H9 (cell line): ENCODE data around the gene MMP25. TPM values are rescaled to one million over a fixed set of nuclear protein-coding genes. Genes with fewer than 3 reads are reported as not detected.

Experiments used
- DNase-seq: peaks from one replicate; pipeline ENCODE4 v3.0.0-alpha.2; 2017
- H2AFZ ChIP-seq: one replicate; pipeline ENCODE4 v1.6.1; 2013; ENCODE audit warnings: mild to moderate bottlenecking, low read length, control low read depth, moderate library complexity
- H2AK5ac ChIP-seq: 2 replicates; pipeline ENCODE4 v1.6.1; 2013; ENCODE audit warnings: low read length, control low read depth, mixed read lengths; ENCODE audit not compliant: insufficient read length
- H2BK120ac ChIP-seq: one replicate; pipeline ENCODE4 v1.6.1; 2013; ENCODE audit warnings: low read depth, mild to moderate bottlenecking, low read length, control low read depth, inconsistent platforms; ENCODE audit not compliant: poor library complexity, severe bottlenecking
- H2BK12ac ChIP-seq: 2 replicates; pipeline ENCODE4 v1.6.1; 2013; ENCODE audit warnings: low read length, control low read depth, mixed read lengths, low read depth; ENCODE audit not compliant: insufficient read length
- H2BK15ac ChIP-seq: 2 replicates; pipeline ENCODE4 v1.6.1; 2013; ENCODE audit warnings: low read depth, low read length, control low read depth
- H2BK20ac ChIP-seq: one replicate; pipeline ENCODE4 v1.6.1; 2013; ENCODE audit warnings: low read depth, mild to moderate bottlenecking, low read length, control low read depth, inconsistent platforms; ENCODE audit not compliant: poor library complexity, severe bottlenecking
- H2BK5ac ChIP-seq: 2 replicates; pipeline ENCODE4 v1.6.1; 2013; ENCODE audit warnings: low read length, control low read depth, mixed read lengths; ENCODE audit not compliant: insufficient read length
- H3K14ac ChIP-seq: 2 replicates; pipeline ENCODE4 v1.6.1; 2013; ENCODE audit warnings: low read length, control low read depth; ENCODE audit not compliant: insufficient read depth
- H3K18ac ChIP-seq: 2 replicates; pipeline ENCODE4 v1.6.1; 2013; ENCODE audit warnings: low read depth, mild to moderate bottlenecking, mixed read lengths, low read length, control low read depth; ENCODE audit not compliant: insufficient read length
- H3K23ac ChIP-seq: 2 replicates; pipeline ENCODE4 v1.6.1; 2013; ENCODE audit warnings: low read length, control low read depth, mixed read lengths, low read depth; ENCODE audit not compliant: insufficient read length
- H3K23me2 ChIP-seq: 2 replicates; pipeline ENCODE4 v1.6.1; 2013; ENCODE audit warnings: low read depth, mild to moderate bottlenecking, mixed read lengths, low read length, control low read depth; ENCODE audit not compliant: insufficient read length, poor library complexity, severe bottlenecking
- H3K27ac ChIP-seq: 2 replicates; pipeline ENCODE4 v1.5.1; 2013; ENCODE audit warnings: low read length, control low read depth, mixed read lengths, low read depth; ENCODE audit not compliant: insufficient read length
- H3K27me3 ChIP-seq: 2 replicates; pipeline ENCODE4 v1.6.1; 2013; ENCODE audit warnings: low read length, control low read depth, inconsistent platforms; ENCODE audit not compliant: insufficient read depth
- H3K4ac ChIP-seq: 2 replicates; pipeline ENCODE4 v1.6.1; 2013; ENCODE audit warnings: low read depth, mild to moderate bottlenecking, control low read depth, inconsistent platforms, low read length, moderate library complexity
- H3K4me1 ChIP-seq: 2 replicates; pipeline ENCODE4 v1.6.1; 2013; ENCODE audit warnings: low read length, control low read depth, inconsistent platforms; ENCODE audit not compliant: insufficient read depth
- H3K4me2 ChIP-seq: 2 replicates; pipeline ENCODE4 v1.6.1; 2013; ENCODE audit warnings: low read length, control low read depth, mixed read lengths; ENCODE audit not compliant: insufficient read length, insufficient read depth
- H3K56ac ChIP-seq: 2 replicates; pipeline ENCODE4 v1.6.1; 2013; ENCODE audit warnings: low read depth, mild to moderate bottlenecking, mixed read lengths, low read length, control low read depth; ENCODE audit not compliant: insufficient read length
- H3K79me1 ChIP-seq: 2 replicates; pipeline ENCODE4 v1.6.1; 2013; ENCODE audit warnings: low read depth, mild to moderate bottlenecking, moderate library complexity, low read length, control low read depth, inconsistent platforms; ENCODE audit not compliant: insufficient read depth, poor library complexity, severe bottlenecking
- H3K79me2 ChIP-seq: 2 replicates; pipeline ENCODE4 v1.6.1; 2013; ENCODE audit warnings: low read length, control low read depth, inconsistent platforms; ENCODE audit not compliant: insufficient read depth
- H3K9ac ChIP-seq: 2 replicates; pipeline ENCODE4 v1.6.1; 2013; ENCODE audit warnings: low read length, control low read depth, mixed read lengths; ENCODE audit not compliant: insufficient read length; ENCODE audit errors: extremely low read depth
- H3K9me3 ChIP-seq: one replicate; pipeline ENCODE4 v1.6.1; 2013; ENCODE audit warnings: low read depth, low read length, inconsistent platforms; ENCODE audit not compliant: control insufficient read depth
- H3T11ph ChIP-seq: one replicate; pipeline ENCODE4 v1.6.1; 2013; ENCODE audit warnings: mild to moderate bottlenecking, low read length, control low read depth, inconsistent platforms
- H4K20me1 ChIP-seq: one replicate; pipeline ENCODE4 v1.6.1; 2013; ENCODE audit not compliant: control insufficient read depth, insufficient read length, insufficient read depth
- H4K5ac ChIP-seq: 2 replicates; pipeline ENCODE4 v1.6.1; 2013; ENCODE audit warnings: low read depth, mild to moderate bottlenecking, mixed read lengths, low read length, control low read depth; ENCODE audit not compliant: insufficient read length
- H4K8ac ChIP-seq: replicated peaks from 2 replicates; pipeline ENCODE4 v1.6.1; 2013; ENCODE audit warnings: low read length, control low read depth, mixed read lengths, low read depth; ENCODE audit not compliant: insufficient read length
- H4K91ac ChIP-seq: 2 replicates; pipeline ENCODE4 v1.6.1; 2013; ENCODE audit warnings: low read depth, mild to moderate bottlenecking, moderate library complexity, mixed read lengths, low read length, control low read depth; ENCODE audit not compliant: insufficient read length
- H3K27ac Mint-ChIP-seq, 3 experiments: 2 replicates in 2 of 3; 3 replicates in 1 of 3; pipeline ENCODE4 v1.8.0; 2020 to 2021; ENCODE audit warnings: mixed read lengths in 3 of 3, mild to moderate bottlenecking in 1 of 3, moderate library complexity in 1 of 3
- H3K27me3 Mint-ChIP-seq: 2 replicates; pipeline ENCODE4 v1.8.0; 2021; ENCODE audit warnings: low read depth, mild to moderate bottlenecking, moderate library complexity, mixed read lengths
- H3K36me3 Mint-ChIP-seq, 3 experiments: 2 replicates in 2 of 3; 3 replicates in 1 of 3; pipeline ENCODE4 v1.8.0; 2020 to 2021; ENCODE audit warnings: low read depth in 3 of 3, mixed read lengths in 3 of 3; ENCODE audit not compliant: insufficient read depth in 1 of 3
- H3K4me1 Mint-ChIP-seq, 2 experiments: 2 replicates each; pipeline ENCODE4 v1.8.0; 2020; ENCODE audit warnings: mixed read lengths in 2 of 2
- H3K4me3 Mint-ChIP-seq, 2 experiments: 2 replicates in 1 of 2; 3 replicates in 1 of 2; pipeline ENCODE4 v1.8.0; 2020 to 2021; ENCODE audit warnings: mild to moderate bottlenecking in 2 of 2, mixed read lengths in 2 of 2, moderate library complexity in 1 of 2
- H3K9me3 Mint-ChIP-seq, 2 experiments: 2 replicates in 1 of 2; 3 replicates in 1 of 2; pipeline ENCODE4 v1.8.0; 2020; ENCODE audit warnings: mild to moderate bottlenecking in 2 of 2, mixed read lengths in 2 of 2, moderate library complexity in 1 of 2
- WGBS: extraction: QIAGEN DNeasy Blood & Tissue Kit; methylation state at CpG from one replicate; pipeline ENCODE4 v1.1.7; 2013; ENCODE audit warnings: missing lambda C conversion rate, low lambda C conversion rate, mixed read lengths; ENCODE audit not compliant: insufficient read length; ENCODE audit errors: extremely low coverage; 5-methylcytosine and 5-hydroxymethylcytosine counted together
- total RNA-seq: library from RNA; stranded (reverse); gene quantifications from 2 replicates; pipeline ENCODE4 v1.2.1, GENCODE V29; 2021
- TF ChIP-seq, protein P1 (sequence below): fragments of 200-600 bp; sonication (generic); conservative IDR thresholded peaks from 3 replicates; pipeline ENCODE4 v1.8.0; 2021; ENCODE audit warnings: antibody characterized with exemption, mild to moderate bottlenecking

MMP25 gene
- total RNA-seq, 1 experiment from 2014 or later: 13.5 TPM

DNA sequence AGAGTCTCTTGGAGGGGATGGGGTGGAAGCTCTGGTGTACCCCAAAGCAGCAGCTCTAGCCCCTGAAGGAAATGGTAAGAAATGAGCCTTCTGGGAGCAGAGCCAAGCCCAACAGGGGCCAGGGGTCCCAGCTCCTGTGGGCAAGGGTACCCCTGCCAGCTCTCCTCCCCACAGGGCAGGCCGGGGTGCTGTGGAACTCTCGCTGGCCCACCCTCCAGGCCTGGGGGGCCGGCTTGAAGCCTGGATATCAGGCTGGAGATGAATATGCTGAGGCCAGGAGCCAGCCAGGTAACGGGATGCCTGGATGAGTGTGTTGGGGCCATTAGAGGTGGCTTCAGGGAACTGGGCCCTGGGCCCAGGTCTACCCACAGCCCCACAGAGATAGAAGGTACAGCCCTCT is 45.8 kb upstream of the MMP25 start:
- H3K9ac ChIP-seq: no peak overlapping the region
- no peak overlapping the region for H3K27ac ChIP-seq
- H4K8ac ChIP-seq: no peak overlapping the region
- peaks cover 6 to 32% of the 10 kb centered on the region in 2 experiments for H3K4me1 Mint-ChIP-seq
- H3K4me2 ChIP-seq: no peak overlapping the region
- H2AK5ac ChIP-seq: no peak overlapping the region
- peaks cover 0 to 7% (median 0%) of the 10 kb centered on the region in 3 experiments; a peak in 3 of 7 replicates for H3K36me3 Mint-ChIP-seq
- no peaks in the 10 kb centered on the region for H3K27me3 ChIP-seq
- no peak overlapping the region for H2BK20ac ChIP-seq
- no CpG with 5 or more reads among the region's 4 CpGs for WGBS
- H2BK15ac ChIP-seq: no peak overlapping the region; the same call in 1 of the 2 replicates
- no peak overlapping the region for H3K18ac ChIP-seq
- no peak overlapping the region for H2AFZ ChIP-seq
- no peaks in the 10 kb centered on the region for H3K9me3 Mint-ChIP-seq
- H4K5ac ChIP-seq: no peak overlapping the region
- no peak for DNase-seq
- no peaks in the 10 kb centered on the region for H3K9me3 ChIP-seq
- H3K56ac ChIP-seq: no peak overlapping the region
- no peak overlapping the region for H2BK120ac ChIP-seq
- H3K23me2 ChIP-seq: no peaks in the 10 kb centered on the region
- H4K91ac ChIP-seq: no peak overlapping the region
- H2BK12ac ChIP-seq: no peak overlapping the region
- no peak overlapping the region for H3K4ac ChIP-seq
- H3K79me2 ChIP-seq: no peaks in the 10 kb centered on the region
- H3K27me3 Mint-ChIP-seq: no peaks in the 10 kb centered on the region; the same call in none of the 2 replicates
- H3K79me1 ChIP-seq: no peaks in the 10 kb centered on the region
- no peak overlapping the region for H3K4me3 Mint-ChIP-seq
- H3K23ac ChIP-seq: no peak overlapping the region
- H4K20me1 ChIP-seq: peaks cover 2% of the 10 kb centered on the region
- no peak overlapping the region for H3T11ph ChIP-seq
- H2BK5ac ChIP-seq: no peak overlapping the region
- no peak overlapping the region for H3K14ac ChIP-seq
- TF ChIP-seq, protein P1, sequence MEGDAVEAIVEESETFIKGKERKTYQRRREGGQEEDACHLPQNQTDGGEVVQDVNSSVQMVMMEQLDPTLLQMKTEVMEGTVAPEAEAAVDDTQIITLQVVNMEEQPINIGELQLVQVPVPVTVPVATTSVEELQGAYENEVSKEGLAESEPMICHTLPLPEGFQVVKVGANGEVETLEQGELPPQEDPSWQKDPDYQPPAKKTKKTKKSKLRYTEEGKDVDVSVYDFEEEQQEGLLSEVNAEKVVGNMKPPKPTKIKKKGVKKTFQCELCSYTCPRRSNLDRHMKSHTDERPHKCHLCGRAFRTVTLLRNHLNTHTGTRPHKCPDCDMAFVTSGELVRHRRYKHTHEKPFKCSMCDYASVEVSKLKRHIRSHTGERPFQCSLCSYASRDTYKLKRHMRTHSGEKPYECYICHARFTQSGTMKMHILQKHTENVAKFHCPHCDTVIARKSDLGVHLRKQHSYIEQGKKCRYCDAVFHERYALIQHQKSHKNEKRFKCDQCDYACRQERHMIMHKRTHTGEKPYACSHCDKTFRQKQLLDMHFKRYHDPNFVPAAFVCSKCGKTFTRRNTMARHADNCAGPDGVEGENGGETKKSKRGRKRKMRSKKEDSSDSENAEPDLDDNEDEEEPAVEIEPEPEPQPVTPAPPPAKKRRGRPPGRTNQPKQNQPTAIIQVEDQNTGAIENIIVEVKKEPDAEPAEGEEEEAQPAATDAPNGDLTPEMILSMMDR: no peak
- no peaks in the 10 kb centered on the region for H3K4me1 ChIP-seq
- H3K27ac Mint-ChIP-seq: no peak overlapping the region
